ENCODE measurements around the gene SAPCD1.

DNA sequence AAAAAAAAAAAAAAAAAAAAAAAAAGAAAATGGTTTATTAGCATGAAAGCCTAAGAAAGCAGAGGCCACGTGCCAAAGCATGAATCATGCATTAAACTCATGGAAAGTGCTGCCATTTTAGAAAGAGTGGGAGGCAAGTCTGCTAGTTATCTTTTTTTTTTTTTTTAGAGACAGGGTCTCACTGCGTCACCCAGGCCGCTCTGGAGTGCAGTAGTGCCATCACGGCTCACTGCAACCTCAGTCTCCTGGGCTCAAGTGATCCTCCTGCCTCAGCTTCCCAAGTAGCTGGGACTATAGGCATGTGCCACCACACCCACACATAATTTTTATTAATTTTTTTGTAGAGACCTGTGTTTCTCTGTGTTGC lies 9.5 kb downstream of the SAPCD1 start:
- no peak for TF ChIP-seq EZH2 (IDR thresholded peaks at IDR 0.05; ENCODE audit: borderline replicate concordance, insufficient read depth, low read depth, low read length, poor library complexity, severe bottlenecking)
- TF ChIP-seq, protein P1, sequence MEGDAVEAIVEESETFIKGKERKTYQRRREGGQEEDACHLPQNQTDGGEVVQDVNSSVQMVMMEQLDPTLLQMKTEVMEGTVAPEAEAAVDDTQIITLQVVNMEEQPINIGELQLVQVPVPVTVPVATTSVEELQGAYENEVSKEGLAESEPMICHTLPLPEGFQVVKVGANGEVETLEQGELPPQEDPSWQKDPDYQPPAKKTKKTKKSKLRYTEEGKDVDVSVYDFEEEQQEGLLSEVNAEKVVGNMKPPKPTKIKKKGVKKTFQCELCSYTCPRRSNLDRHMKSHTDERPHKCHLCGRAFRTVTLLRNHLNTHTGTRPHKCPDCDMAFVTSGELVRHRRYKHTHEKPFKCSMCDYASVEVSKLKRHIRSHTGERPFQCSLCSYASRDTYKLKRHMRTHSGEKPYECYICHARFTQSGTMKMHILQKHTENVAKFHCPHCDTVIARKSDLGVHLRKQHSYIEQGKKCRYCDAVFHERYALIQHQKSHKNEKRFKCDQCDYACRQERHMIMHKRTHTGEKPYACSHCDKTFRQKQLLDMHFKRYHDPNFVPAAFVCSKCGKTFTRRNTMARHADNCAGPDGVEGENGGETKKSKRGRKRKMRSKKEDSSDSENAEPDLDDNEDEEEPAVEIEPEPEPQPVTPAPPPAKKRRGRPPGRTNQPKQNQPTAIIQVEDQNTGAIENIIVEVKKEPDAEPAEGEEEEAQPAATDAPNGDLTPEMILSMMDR (IDR thresholded peaks at IDR 0.05): no peak

Measured in B cell (primary cell).